Ramos (cell line): ENCODE data around the gene CLK3.

Source experiments
- in situ Hi-C: fragments of 300-500 bp; cut with MboI; formaldehyde crosslinking; loops from one replicate; pipeline ENCODE4 v1.14.3; 2022; ENCODE audit warnings: low sequenced_read_pairs; ENCODE audit not compliant: unreplicated experiment

Gene CLK3

GRCh38 chr15:74599156-74599555, 16.5 kb upstream of the CLK3 start:
- in situ Hi-C loops: no loop called here

DNA sequence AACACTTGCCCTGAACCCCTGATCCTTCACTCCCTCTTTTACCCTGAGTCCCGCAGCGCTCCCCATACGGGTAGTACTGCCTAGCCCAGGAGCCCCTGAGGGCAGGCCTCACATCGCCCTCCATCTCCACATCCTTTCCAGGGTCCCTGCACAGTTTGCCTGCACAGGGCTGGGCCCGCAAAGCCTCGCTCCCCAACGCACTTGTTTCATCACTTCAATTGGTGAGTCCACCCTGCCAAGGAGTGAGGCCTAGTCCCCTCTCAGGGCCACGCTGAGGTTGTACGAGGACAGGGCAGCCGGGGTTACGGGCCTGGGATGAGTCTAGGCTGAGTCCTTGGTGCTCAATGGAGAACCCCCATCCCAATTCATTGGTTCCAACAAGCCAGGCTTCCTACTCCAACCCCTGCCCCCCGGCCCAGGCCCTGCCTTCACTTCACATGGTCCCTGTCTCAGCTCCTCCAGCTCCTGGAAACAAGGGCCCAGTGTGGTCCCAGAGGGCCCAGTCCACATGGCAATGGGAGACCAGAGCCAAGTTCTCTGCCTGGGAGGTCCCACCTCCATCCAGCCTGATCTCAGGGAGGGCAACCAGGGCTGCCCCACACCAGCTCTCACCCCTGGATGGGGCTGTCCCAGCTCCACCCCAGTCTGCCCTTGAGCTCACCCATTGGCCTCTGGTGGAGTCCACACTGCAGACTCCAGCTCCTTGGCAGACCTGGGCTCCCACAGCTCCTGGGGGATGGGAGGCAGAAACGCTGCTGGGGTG, 12.4 kb upstream of the CLK3 start:
- in situ Hi-C loops: no loop called here

- in situ Hi-C loops: no loop called here
Measured at GRCh38 chr15:74603789-74604705, 11.6 kb upstream of the CLK3 start.

DNA sequence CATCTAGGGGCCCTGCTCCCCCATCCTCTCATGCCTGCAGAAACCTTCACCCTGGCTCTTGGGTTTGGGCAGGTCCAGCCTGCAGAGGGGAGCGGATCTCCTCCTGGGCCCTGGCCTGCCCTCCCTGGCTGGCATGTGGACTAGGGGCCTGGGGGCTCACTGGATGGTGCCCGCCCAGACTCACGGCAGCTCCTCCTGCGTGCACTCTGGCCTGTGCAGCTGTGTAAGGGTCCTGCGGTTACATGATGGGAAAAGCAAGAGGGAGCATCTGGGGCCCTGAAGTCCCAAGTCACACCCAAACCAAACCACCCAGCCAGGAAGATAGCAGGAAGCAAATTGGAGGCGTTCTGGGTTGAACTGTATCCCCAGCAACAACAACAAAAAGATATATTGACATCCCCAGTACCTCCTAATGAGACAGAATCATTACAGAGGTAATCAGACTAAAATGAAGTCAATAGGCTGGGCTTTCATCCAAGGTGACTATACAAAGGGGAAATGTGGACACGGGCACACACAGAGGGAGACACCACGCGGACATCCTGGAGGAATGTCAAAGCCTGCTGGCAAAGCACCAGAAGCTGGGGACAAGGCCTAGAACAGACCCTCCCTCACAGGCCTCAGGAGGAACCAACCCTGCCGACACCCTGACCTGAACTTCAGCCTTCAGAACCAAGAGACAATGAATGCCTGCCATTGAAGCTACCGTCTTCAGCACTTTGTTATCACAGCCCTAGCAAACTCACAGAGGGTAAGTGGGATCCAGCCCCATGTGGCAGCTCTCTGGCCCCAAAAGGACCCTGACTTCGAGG, 10.4 kb upstream of the CLK3 start:
- in situ Hi-C loops: no loop called here

GRCh38 chr15:74605795-74606150, 9.9 kb upstream of the CLK3 start:
- in situ Hi-C loops: no loop called here

DNA sequence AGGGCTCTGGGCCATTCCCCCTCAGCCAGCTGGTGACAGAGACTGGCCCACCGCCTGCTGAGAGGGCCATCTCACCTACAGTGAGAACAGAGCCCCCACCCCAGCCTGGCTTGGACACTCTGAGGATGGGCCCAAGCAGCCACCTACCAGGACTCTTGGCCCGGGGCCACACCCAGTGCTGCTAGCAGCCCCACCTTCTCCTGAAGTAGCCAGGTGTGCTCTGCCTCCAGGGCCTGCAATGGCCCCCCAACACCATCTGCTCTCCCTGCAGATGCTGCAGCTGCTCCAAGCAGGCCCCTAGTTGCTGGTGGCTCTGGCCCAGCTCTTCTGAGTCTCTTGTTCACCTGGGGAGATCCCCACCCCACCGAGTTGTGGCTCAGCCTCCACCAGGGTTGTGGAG, 6.8 kb upstream of the CLK3 start:
- in situ Hi-C loops: no loop called here

- in situ Hi-C loops: no loop called here
Measured at GRCh38 chr15:74609938-74610301, 5.7 kb upstream of the CLK3 start.

DNA sequence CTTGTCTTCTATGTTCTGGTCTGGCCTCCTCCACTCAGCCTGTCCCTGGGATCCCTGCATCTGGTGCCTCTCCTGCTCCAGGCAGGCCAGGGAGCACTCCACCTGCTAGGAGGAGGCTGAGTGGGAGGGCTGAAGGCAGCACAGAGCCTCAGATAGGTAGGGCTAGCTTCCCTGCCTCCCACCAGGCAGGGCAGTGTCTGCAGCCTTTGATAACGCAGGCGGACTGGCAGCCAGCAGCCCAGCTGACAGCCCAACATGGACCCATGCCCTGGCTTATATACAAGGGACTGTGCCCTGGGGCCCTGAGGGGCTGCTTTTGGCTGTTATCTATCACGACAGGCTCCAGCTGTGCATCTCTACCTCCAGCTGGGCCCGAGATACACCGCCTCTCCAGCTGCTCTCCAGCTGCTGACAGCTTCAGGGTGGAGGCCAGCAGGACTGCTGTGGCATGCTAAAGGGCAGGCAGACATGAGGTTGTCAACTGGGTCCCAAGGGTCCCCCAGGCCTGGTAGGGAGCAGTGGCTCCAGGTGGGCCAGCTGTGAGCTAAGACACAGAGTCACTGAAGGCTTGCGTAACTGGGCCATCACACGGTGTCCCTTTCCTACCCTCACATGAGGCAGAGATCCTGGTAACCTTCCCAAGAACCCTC, 5.2 kb upstream of the CLK3 start:
- in situ Hi-C loops: no loop called here

GRCh38 chr15:74611341-74611740, 4.3 kb upstream of the CLK3 start:
- in situ Hi-C loops: no loop called here

GRCh38 chr15:74611834-74612233, 3.8 kb upstream of the CLK3 start:
- in situ Hi-C loops: no loop called here

DNA sequence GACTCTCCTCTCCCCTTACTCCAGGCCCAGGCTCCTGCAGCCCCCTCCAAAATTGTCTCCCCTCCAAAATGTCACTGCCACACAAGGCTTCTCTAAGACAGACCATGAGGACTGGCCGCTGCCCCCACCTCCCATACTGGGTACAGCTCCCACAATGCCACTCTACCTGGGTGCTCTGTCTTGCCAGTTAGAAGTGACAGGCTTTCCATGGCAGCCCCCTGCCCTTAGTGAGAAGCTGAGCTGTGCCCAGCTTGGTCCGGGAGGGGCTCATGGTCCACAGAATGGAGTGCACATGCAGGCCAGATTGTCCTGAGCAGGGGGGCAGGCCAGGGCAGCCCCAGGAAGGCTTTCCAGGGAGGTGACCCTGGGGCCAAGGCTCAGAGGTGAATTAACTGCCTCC, 3.0 kb upstream of the CLK3 start:
- in situ Hi-C loops: no loop called here

DNA sequence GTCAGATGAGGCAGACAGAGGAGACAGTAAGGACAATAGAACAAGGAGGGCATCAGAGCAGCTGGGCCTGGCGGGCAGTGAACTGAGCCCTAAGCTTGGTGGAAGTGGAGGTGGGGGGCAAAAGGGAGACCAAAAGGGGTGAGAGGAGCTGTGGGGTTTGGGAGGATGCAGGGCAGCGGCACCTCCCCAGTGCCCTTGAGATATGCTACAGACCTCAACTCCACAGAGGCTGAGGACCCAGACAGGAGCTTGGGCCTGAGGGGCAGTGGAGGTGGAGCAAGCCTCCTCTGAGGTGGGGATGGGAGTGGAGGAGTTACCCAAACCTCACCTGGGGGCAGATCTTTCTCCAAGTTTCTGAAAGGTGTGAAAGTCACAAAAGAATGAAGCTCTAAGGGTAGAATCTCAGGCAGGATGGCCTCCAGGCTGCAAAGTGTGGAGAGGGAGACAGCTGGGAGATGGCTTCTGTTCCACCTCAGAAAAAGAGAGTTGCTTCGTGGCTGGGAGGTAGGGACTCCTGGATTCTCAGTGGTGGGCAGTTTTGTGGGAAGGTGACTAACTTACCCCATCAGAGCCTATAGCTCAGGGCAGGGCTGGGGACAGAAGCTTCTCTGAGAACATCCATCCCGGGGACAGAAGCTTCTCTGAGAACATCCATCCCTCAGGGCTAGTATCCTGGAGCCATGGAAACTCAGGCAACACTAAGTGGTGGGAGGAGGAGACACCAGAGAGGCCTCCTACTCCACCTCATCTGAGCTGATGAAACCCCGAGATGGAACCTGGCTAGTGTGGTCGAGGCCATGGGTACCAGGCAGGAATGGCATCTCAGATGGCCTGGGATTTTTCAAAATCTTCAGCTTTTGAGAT, 2.3 kb upstream of the CLK3 start:
- in situ Hi-C loops: no loop called here

- in situ Hi-C loops: no loop called here
Measured at GRCh38 chr15:74613953-74614743, 1.5 kb upstream of the CLK3 start.

DNA sequence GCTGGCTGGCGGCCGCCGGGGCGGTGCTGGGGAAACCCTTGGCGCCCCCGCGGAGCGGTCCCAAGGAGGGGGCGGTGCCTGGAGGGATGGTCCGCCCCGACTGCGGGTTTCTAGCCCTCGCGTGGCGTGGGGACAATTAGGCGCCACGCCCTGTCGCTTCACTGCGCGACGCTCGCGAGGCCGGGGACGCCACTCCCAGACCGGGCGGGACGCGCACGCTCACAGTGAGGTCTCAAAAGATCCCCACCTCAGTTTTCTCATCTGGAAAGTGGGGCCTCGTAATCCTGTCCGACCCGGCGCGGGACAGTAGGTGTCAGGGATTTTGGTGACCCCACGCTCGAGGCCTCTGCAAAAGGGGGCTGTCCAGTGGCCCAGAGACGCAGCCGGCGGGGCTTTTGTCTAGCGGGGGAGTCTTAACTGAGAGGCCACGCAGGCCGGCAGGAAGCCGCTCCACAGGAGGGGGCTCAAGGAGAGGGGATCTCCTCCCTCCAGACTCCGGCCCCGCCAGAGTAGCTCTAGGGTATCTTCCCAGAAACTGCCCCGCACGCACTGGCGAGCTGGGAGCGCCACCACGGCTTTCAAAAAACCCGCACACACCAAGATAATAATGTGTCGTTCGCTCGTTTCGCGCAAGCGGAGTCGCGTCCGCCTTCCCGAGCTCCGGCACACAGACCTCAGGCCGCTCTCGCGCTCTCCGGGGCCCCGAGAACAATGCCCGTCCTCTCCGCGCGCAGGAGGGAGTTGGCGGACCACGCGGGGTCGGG, 710 bp upstream of the CLK3 start:
- in situ Hi-C loops: no loop called here

DNA sequence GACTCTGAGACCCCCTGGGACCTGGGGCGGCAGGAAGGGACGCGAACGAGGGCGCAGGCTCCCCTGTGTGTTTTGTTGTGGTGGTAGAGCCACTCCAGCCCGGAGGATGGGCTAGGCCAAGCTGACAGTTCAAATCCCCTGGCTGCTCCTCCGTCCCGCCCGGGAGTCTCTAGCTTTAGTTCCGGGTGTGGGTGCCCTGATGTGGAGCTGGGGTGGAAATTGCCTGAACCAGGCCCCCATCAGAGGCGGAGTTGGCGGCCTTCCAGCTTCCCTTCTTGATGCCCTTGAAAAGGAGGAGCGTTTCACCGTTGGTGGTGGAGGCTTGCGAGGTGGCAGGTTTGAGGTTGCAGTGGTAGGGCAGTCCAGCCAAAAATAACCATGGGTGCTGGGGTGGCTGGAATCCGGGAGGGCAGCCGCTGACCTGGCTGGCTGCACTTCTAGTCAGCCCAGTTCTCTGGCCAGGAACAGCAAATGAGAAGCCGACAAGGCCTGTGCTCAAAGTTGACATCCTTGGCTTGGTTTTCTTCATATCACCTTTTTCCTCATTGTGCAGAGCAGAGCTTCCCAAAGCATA, 817 bp downstream of the CLK3 start:
- in situ Hi-C loops: no loop called here

DNA sequence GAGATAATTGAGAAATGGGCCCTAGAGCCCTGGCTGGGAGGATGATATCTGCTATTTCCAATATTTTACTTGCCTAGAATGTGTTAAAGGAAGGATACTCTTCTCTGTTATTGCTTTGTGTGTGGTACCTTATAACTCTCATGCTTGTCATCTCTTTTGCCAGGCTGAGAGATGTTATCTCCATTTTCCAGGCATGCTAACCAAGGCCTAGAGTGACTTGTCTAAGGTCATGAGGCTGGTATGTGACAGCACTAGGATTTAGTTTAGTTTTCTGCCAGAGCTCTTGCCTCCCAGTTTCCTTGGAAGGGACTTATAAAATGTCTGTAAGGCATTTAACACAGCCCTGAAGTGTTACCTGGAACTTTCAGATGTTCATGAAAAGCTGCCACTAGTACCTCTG, 1.4 kb downstream of the CLK3 start:
- in situ Hi-C loops: no loop called here

- in situ Hi-C loops: no loop called here
Measured at GRCh38 chr15:74618841-74619596, 3.4 kb downstream of the CLK3 start.
